H9 (cell line): ENCODE data around the gene USP36. TPM values are rescaled to one million over a fixed set of nuclear protein-coding genes. Genes with fewer than 3 reads are reported as not detected.
"Not testable (repeated sequence)": the region's sequence is repeated elsewhere in the genome, so short reads cannot be mapped to it uniquely, and the experiment has no call there.

Experiments
- DNase-seq: peaks from one replicate; pipeline ENCODE4 v3.0.0-alpha.2; 2017
- H2AFZ ChIP-seq: one replicate; pipeline ENCODE4 v1.6.1; 2013; ENCODE audit warnings: mild to moderate bottlenecking, low read length, control low read depth, moderate library complexity
- H2AK5ac ChIP-seq: 2 replicates; pipeline ENCODE4 v1.6.1; 2013; ENCODE audit warnings: low read length, control low read depth, mixed read lengths; ENCODE audit not compliant: insufficient read length
- H2BK120ac ChIP-seq: one replicate; pipeline ENCODE4 v1.6.1; 2013; ENCODE audit warnings: low read depth, mild to moderate bottlenecking, low read length, control low read depth, inconsistent platforms; ENCODE audit not compliant: poor library complexity, severe bottlenecking
- H2BK12ac ChIP-seq: 2 replicates; pipeline ENCODE4 v1.6.1; 2013; ENCODE audit warnings: low read length, control low read depth, mixed read lengths, low read depth; ENCODE audit not compliant: insufficient read length
- H2BK15ac ChIP-seq: 2 replicates; pipeline ENCODE4 v1.6.1; 2013; ENCODE audit warnings: low read depth, low read length, control low read depth
- H2BK20ac ChIP-seq: one replicate; pipeline ENCODE4 v1.6.1; 2013; ENCODE audit warnings: low read depth, mild to moderate bottlenecking, low read length, control low read depth, inconsistent platforms; ENCODE audit not compliant: poor library complexity, severe bottlenecking
- H2BK5ac ChIP-seq: 2 replicates; pipeline ENCODE4 v1.6.1; 2013; ENCODE audit warnings: low read length, control low read depth, mixed read lengths; ENCODE audit not compliant: insufficient read length
- H3K14ac ChIP-seq: 2 replicates; pipeline ENCODE4 v1.6.1; 2013; ENCODE audit warnings: low read length, control low read depth; ENCODE audit not compliant: insufficient read depth
- H3K18ac ChIP-seq: 2 replicates; pipeline ENCODE4 v1.6.1; 2013; ENCODE audit warnings: low read depth, mild to moderate bottlenecking, mixed read lengths, low read length, control low read depth; ENCODE audit not compliant: insufficient read length
- H3K23ac ChIP-seq: 2 replicates; pipeline ENCODE4 v1.6.1; 2013; ENCODE audit warnings: low read length, control low read depth, mixed read lengths, low read depth; ENCODE audit not compliant: insufficient read length
- H3K23me2 ChIP-seq: 2 replicates; pipeline ENCODE4 v1.6.1; 2013; ENCODE audit warnings: low read depth, mild to moderate bottlenecking, mixed read lengths, low read length, control low read depth; ENCODE audit not compliant: insufficient read length, poor library complexity, severe bottlenecking
- H3K27ac ChIP-seq: 2 replicates; pipeline ENCODE4 v1.5.1; 2013; ENCODE audit warnings: low read length, control low read depth, mixed read lengths, low read depth; ENCODE audit not compliant: insufficient read length
- H3K27me3 ChIP-seq: 2 replicates; pipeline ENCODE4 v1.6.1; 2013; ENCODE audit warnings: low read length, control low read depth, inconsistent platforms; ENCODE audit not compliant: insufficient read depth
- H3K4ac ChIP-seq: 2 replicates; pipeline ENCODE4 v1.6.1; 2013; ENCODE audit warnings: low read depth, mild to moderate bottlenecking, control low read depth, inconsistent platforms, low read length, moderate library complexity
- H3K4me1 ChIP-seq: 2 replicates; pipeline ENCODE4 v1.6.1; 2013; ENCODE audit warnings: low read length, control low read depth, inconsistent platforms; ENCODE audit not compliant: insufficient read depth
- H3K4me2 ChIP-seq: 2 replicates; pipeline ENCODE4 v1.6.1; 2013; ENCODE audit warnings: low read length, control low read depth, mixed read lengths; ENCODE audit not compliant: insufficient read length, insufficient read depth
- H3K56ac ChIP-seq: 2 replicates; pipeline ENCODE4 v1.6.1; 2013; ENCODE audit warnings: low read depth, mild to moderate bottlenecking, mixed read lengths, low read length, control low read depth; ENCODE audit not compliant: insufficient read length
- H3K79me1 ChIP-seq: 2 replicates; pipeline ENCODE4 v1.6.1; 2013; ENCODE audit warnings: low read depth, mild to moderate bottlenecking, moderate library complexity, low read length, control low read depth, inconsistent platforms; ENCODE audit not compliant: insufficient read depth, poor library complexity, severe bottlenecking
- H3K79me2 ChIP-seq: 2 replicates; pipeline ENCODE4 v1.6.1; 2013; ENCODE audit warnings: low read length, control low read depth, inconsistent platforms; ENCODE audit not compliant: insufficient read depth
- H3K9ac ChIP-seq: 2 replicates; pipeline ENCODE4 v1.6.1; 2013; ENCODE audit warnings: low read length, control low read depth, mixed read lengths; ENCODE audit not compliant: insufficient read length; ENCODE audit errors: extremely low read depth
- H3K9me3 ChIP-seq: one replicate; pipeline ENCODE4 v1.6.1; 2013; ENCODE audit warnings: low read depth, low read length, inconsistent platforms; ENCODE audit not compliant: control insufficient read depth
- H3T11ph ChIP-seq: one replicate; pipeline ENCODE4 v1.6.1; 2013; ENCODE audit warnings: mild to moderate bottlenecking, low read length, control low read depth, inconsistent platforms
- H4K20me1 ChIP-seq: one replicate; pipeline ENCODE4 v1.6.1; 2013; ENCODE audit not compliant: control insufficient read depth, insufficient read length, insufficient read depth
- H4K5ac ChIP-seq: 2 replicates; pipeline ENCODE4 v1.6.1; 2013; ENCODE audit warnings: low read depth, mild to moderate bottlenecking, mixed read lengths, low read length, control low read depth; ENCODE audit not compliant: insufficient read length
- H4K8ac ChIP-seq: replicated peaks from 2 replicates; pipeline ENCODE4 v1.6.1; 2013; ENCODE audit warnings: low read length, control low read depth, mixed read lengths, low read depth; ENCODE audit not compliant: insufficient read length
- H4K91ac ChIP-seq: 2 replicates; pipeline ENCODE4 v1.6.1; 2013; ENCODE audit warnings: low read depth, mild to moderate bottlenecking, moderate library complexity, mixed read lengths, low read length, control low read depth; ENCODE audit not compliant: insufficient read length
- H3K27ac Mint-ChIP-seq, 3 experiments: 2 replicates in 2 of 3; 3 replicates in 1 of 3; pipeline ENCODE4 v1.8.0; 2020 to 2021; ENCODE audit warnings: mixed read lengths in 3 of 3, mild to moderate bottlenecking in 1 of 3, moderate library complexity in 1 of 3
- H3K27me3 Mint-ChIP-seq: 2 replicates; pipeline ENCODE4 v1.8.0; 2021; ENCODE audit warnings: low read depth, mild to moderate bottlenecking, moderate library complexity, mixed read lengths
- H3K36me3 Mint-ChIP-seq, 3 experiments: 2 replicates in 2 of 3; 3 replicates in 1 of 3; pipeline ENCODE4 v1.8.0; 2020 to 2021; ENCODE audit warnings: low read depth in 3 of 3, mixed read lengths in 3 of 3; ENCODE audit not compliant: insufficient read depth in 1 of 3
- H3K4me1 Mint-ChIP-seq, 2 experiments: 2 replicates each; pipeline ENCODE4 v1.8.0; 2020; ENCODE audit warnings: mixed read lengths in 2 of 2
- H3K4me3 Mint-ChIP-seq, 2 experiments: 2 replicates in 1 of 2; 3 replicates in 1 of 2; pipeline ENCODE4 v1.8.0; 2020 to 2021; ENCODE audit warnings: mild to moderate bottlenecking in 2 of 2, mixed read lengths in 2 of 2, moderate library complexity in 1 of 2
- H3K9me3 Mint-ChIP-seq, 2 experiments: 2 replicates in 1 of 2; 3 replicates in 1 of 2; pipeline ENCODE4 v1.8.0; 2020; ENCODE audit warnings: mild to moderate bottlenecking in 2 of 2, mixed read lengths in 2 of 2, moderate library complexity in 1 of 2
- WGBS: extraction: QIAGEN DNeasy Blood & Tissue Kit; methylation state at CpG from one replicate; pipeline ENCODE4 v1.1.7; 2013; ENCODE audit warnings: missing lambda C conversion rate, low lambda C conversion rate, mixed read lengths; ENCODE audit not compliant: insufficient read length; ENCODE audit errors: extremely low coverage; 5-methylcytosine and 5-hydroxymethylcytosine counted together
- total RNA-seq: library from RNA; stranded (reverse); gene quantifications from 2 replicates; pipeline ENCODE4 v1.2.1, GENCODE V29; 2021
- TF ChIP-seq, protein P1 (sequence below): fragments of 200-600 bp; sonication (generic); conservative IDR thresholded peaks from 3 replicates; pipeline ENCODE4 v1.8.0; 2021; ENCODE audit warnings: antibody characterized with exemption, mild to moderate bottlenecking

The USP36 gene
- total RNA-seq, 1 experiment from 2014 or later, result 106 TPM

DNA sequence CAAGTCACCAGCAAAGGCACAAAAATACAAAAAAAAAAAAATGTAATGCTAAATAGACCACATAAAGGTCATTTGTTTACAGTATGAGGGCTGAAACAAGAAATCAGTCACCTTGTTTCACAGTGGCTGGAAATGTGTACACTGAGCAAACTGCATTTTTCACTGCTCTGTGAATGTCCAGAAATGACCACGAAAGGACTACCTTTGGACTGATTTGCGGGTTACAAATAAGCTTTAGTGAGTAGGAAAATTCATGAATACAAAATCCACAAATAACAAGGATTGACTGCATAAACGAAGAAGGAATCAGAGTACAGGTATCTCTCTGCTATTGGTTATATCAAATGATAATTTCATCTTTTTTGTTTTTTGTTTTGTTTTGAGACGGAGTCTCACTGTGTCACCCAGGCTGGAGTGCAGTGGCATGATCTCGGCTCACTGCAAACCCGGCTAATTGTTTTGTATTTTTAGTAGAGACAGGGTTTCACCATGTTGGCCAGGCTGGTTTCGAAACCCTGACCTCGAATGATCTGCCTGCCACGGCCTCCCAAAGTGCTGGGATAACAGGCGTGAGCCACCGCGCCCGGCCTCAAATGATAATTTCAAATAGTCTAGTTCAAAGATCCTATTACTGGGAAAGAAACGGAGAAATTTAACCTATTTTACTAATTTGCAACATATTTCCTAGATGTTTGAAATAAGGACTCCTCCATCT lies 89.0 kb downstream of the USP36 start:
- no peak overlapping the region for H4K91ac ChIP-seq
- no peak overlapping the region for H2AFZ ChIP-seq
- H3K9me3 ChIP-seq, result no peaks in the 10 kb centered on the region
- H4K8ac ChIP-seq, result no peak overlapping the region
- H3K4me1 ChIP-seq, result peaks cover 1% of the 10 kb centered on the region; the same call in 1 of the 2 replicates
- no peak overlapping the region for H3K4me2 ChIP-seq
- no peak overlapping the region for H3K4me3 Mint-ChIP-seq
- H3K79me2 ChIP-seq, result no peaks in the 10 kb centered on the region
- no peak overlapping the region for H3T11ph ChIP-seq
- no peak overlapping the region for H2BK120ac ChIP-seq
- no peaks in the 10 kb centered on the region for H3K79me1 ChIP-seq
- peaks cover 13 to 15% of the 10 kb centered on the region in 2 experiments for H3K4me1 Mint-ChIP-seq
- H3K27me3 ChIP-seq, result no peaks in the 10 kb centered on the region
- no peak overlapping the region for H3K9ac ChIP-seq
- no peak overlapping the region for H3K23ac ChIP-seq
- H3K27ac Mint-ChIP-seq, result no peak overlapping the region
- H2BK15ac ChIP-seq, result no peak overlapping the region
- no peak overlapping the region for H2BK12ac ChIP-seq
- H3K9me3 Mint-ChIP-seq, result no peaks in the 10 kb centered on the region
- H3K18ac ChIP-seq, result no peak overlapping the region
- no peak overlapping the region for H2BK20ac ChIP-seq
- WGBS, result no CpG with 5 or more reads among the region's 14 CpGs
- no peak overlapping the region for H2AK5ac ChIP-seq
- no peak overlapping the region for H2BK5ac ChIP-seq
- no peaks in the 10 kb centered on the region for H3K23me2 ChIP-seq
- no peak overlapping the region for H3K27ac ChIP-seq
- DNase-seq, result no peak
- no peak overlapping the region for H3K4ac ChIP-seq
- no peaks in the 10 kb centered on the region for H4K20me1 ChIP-seq
- TF ChIP-seq, protein P1, sequence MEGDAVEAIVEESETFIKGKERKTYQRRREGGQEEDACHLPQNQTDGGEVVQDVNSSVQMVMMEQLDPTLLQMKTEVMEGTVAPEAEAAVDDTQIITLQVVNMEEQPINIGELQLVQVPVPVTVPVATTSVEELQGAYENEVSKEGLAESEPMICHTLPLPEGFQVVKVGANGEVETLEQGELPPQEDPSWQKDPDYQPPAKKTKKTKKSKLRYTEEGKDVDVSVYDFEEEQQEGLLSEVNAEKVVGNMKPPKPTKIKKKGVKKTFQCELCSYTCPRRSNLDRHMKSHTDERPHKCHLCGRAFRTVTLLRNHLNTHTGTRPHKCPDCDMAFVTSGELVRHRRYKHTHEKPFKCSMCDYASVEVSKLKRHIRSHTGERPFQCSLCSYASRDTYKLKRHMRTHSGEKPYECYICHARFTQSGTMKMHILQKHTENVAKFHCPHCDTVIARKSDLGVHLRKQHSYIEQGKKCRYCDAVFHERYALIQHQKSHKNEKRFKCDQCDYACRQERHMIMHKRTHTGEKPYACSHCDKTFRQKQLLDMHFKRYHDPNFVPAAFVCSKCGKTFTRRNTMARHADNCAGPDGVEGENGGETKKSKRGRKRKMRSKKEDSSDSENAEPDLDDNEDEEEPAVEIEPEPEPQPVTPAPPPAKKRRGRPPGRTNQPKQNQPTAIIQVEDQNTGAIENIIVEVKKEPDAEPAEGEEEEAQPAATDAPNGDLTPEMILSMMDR, result no peak
- H3K27me3 Mint-ChIP-seq, result no peaks in the 10 kb centered on the region
- no peak overlapping the region for H3K14ac ChIP-seq
- no peak overlapping the region for H4K5ac ChIP-seq
- H3K56ac ChIP-seq, result no peak overlapping the region
- no peaks in the 10 kb centered on the region for H3K36me3 Mint-ChIP-seq

DNA sequence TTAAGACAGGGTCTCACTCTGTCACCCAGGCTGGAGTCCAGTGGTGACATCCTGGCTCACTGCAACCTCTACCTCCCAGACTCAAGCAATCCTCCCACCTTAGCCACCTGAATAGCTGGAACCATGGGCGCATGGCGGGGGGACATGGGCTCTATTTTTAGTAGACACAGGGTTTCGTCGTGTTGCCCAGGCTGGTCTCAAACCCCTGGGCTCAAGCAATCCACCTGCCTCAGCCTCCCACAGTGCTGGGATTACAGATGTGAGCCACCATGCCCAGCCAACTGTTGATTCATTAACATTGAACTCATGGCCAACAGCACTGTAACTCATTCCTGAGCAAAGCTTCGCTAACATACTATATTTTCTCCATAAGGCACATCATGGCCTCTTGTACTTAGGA lies 89.6 kb downstream of the USP36 start:
- H3K18ac ChIP-seq, H3K36me3 Mint-ChIP-seq, H3K79me1 ChIP-seq, H4K8ac ChIP-seq, H3K4me3 Mint-ChIP-seq, H3K27ac ChIP-seq, H2BK15ac ChIP-seq, H3K4ac ChIP-seq, H2BK120ac ChIP-seq, H3K9me3 Mint-ChIP-seq, H3K4me2 ChIP-seq, H3K23ac ChIP-seq, H4K20me1 ChIP-seq, H2AK5ac ChIP-seq, H3K27me3 Mint-ChIP-seq, H4K91ac ChIP-seq, H3K14ac ChIP-seq, H2BK20ac ChIP-seq, H3K9ac ChIP-seq, DNase-seq, H3T11ph ChIP-seq, H2BK12ac ChIP-seq, H4K5ac ChIP-seq, H3K27me3 ChIP-seq, H3K27ac Mint-ChIP-seq, H3K79me2 ChIP-seq, H3K23me2 ChIP-seq, H3K9me3 ChIP-seq, H3K4me1 ChIP-seq, H2BK5ac ChIP-seq, H2AFZ ChIP-seq, H3K56ac ChIP-seq: not testable (repeated sequence)
- no CpG with 5 or more reads among the region's 5 CpGs for WGBS
- peaks cover 19 to 21% of the 10 kb centered on the region in 2 experiments for H3K4me1 Mint-ChIP-seq
